Stimulated activated CD4-positive, alpha-beta T cell treated with anti-CD3 and anti-CD28 coated beads, Interleukin-15, amount 100 ng/mL, for 24 hours (primary cell): Measurements from ENCODE around the gene LMF1.
A peak's percentile ranks its signal among the peaks of the same experiment; 100 is the strongest.
"Not testable (repeated sequence)": the region's sequence is repeated elsewhere in the genome, so short reads cannot be mapped to it uniquely, and the experiment has no call there.

Source experiments
- DNase-seq: peaks from one replicate; pipeline ENCODE4 v3.0.0-alpha.2; 2020

LMF1 gene

GRCh38 chr16:842711-843560 lies 127.8 kb downstream of the LMF1 start:
- DNase-seq = no peak

GRCh38 chr16:842061-842476 lies 128.7 kb downstream of the LMF1 start:
- DNase-seq = peak; percentile 9

GRCh38 chr16:841455-842060 lies 129.2 kb downstream of the LMF1 start:
- no peak for DNase-seq

GRCh38 chr16:840561-841454 lies 130.0 kb downstream of the LMF1 start:
- no peak for DNase-seq

- no peak for DNase-seq
These were observed 131.0 kb downstream of the LMF1 start for GRCh38 chr16:839643-840408.

- no peak for DNase-seq
These were observed 132.0 kb downstream of the LMF1 start for GRCh38 chr16:838741-839140.

- not testable (repeated sequence) for DNase-seq
These were observed 134.0 kb downstream of the LMF1 start for GRCh38 chr16:836822-837221.

GRCh38 chr16:836221-836620 lies 134.6 kb downstream of the LMF1 start:
- DNase-seq = no peak

GRCh38 chr16:835373-835772 lies 135.4 kb downstream of the LMF1 start:
- DNase-seq = no peak

- no peak for DNase-seq
These were observed 137.4 kb downstream of the LMF1 start for GRCh38 chr16:833411-833810.

- no peak for DNase-seq
These were observed 138.0 kb downstream of the LMF1 start for GRCh38 chr16:832652-833336.

- DNase-seq = no peak
These were observed 139.0 kb downstream of the LMF1 start for GRCh38 chr16:831571-832413.

GRCh38 chr16:830871-831570 lies 139.8 kb downstream of the LMF1 start:
- no peak for DNase-seq

GRCh38 chr16:830107-830870 lies 140.5 kb downstream of the LMF1 start:
- DNase-seq = no peak

- no peak for DNase-seq
These were observed 141.9 kb downstream of the LMF1 start for GRCh38 chr16:828891-829290.

- no peak for DNase-seq
These were observed 143.3 kb downstream of the LMF1 start for GRCh38 chr16:827513-827912.

GRCh38 chr16:825341-826061 lies 145.3 kb downstream of the LMF1 start:
- no peak for DNase-seq

GRCh38 chr16:824601-825000 lies 146.2 kb downstream of the LMF1 start:
- no peak for DNase-seq

GRCh38 chr16:824194-824593 lies 146.6 kb downstream of the LMF1 start:
- no peak for DNase-seq
